DOHH2 (cell line): Measurements from ENCODE around the gene HTR3C.

Experiments used
- H3F3A ChIP-seq: fragments of 200-600 bp; sonication (generic), shearing (Covaris generic); 2 replicates; pipeline ENCODE4 v1.6.0; 2016; ENCODE audit warnings: antibody characterized with exemption, mild to moderate bottlenecking; ENCODE audit not compliant: control insufficient read depth, insufficient read depth
- H3K27ac ChIP-seq: fragments of 200-600 bp; sonication (generic); 2 replicates; pipeline ENCODE4 v1.5.1; 2014; ENCODE audit warnings: low read depth, mild to moderate bottlenecking, low read length, moderate library complexity
- H3K27me3 ChIP-seq: fragments of 200-600 bp; sonication (generic); 2 replicates; pipeline ENCODE4 v1.6.1; 2014; ENCODE audit warnings: mild to moderate bottlenecking, low read length, mixed read lengths; ENCODE audit not compliant: control insufficient read depth
- H3K36me3 ChIP-seq: fragments of 200-600 bp; sonication (generic); 2 replicates; pipeline ENCODE4 v1.6.1; 2014; ENCODE audit warnings: mild to moderate bottlenecking, low read length, moderate library complexity, mixed read lengths; ENCODE audit not compliant: control insufficient read depth
- H3K4me1 ChIP-seq: fragments of 200-600 bp; sonication (generic); 2 replicates; pipeline ENCODE4 v1.6.1; 2014; ENCODE audit warnings: mild to moderate bottlenecking, low read length, mixed read lengths; ENCODE audit not compliant: control insufficient read depth
- H3K4me2 ChIP-seq: fragments of 200-600 bp; sonication (generic); 2 replicates; pipeline ENCODE4 v1.6.0; 2014; ENCODE audit warnings: mild to moderate bottlenecking, low read length, moderate library complexity
- H3K4me3 ChIP-seq: fragments of 200-600 bp; sonication (generic); 2 replicates; pipeline ENCODE4 v1.5.1; 2014; ENCODE audit warnings: mild to moderate bottlenecking, low read length, mixed read lengths
- H3K79me2 ChIP-seq: fragments of 200-600 bp; sonication (generic); 2 replicates; pipeline ENCODE4 v1.6.1; 2014; ENCODE audit warnings: mild to moderate bottlenecking, low read length, mixed read lengths; ENCODE audit not compliant: control insufficient read depth
- H3K9me2 ChIP-seq: fragments of 200-600 bp; sonication (generic); replicated peaks from 2 replicates; pipeline ENCODE4 v1.6.1; 2014; ENCODE audit warnings: mild to moderate bottlenecking, low read length, mixed read lengths; ENCODE audit not compliant: control insufficient read depth
- H3K9me3 ChIP-seq: fragments of 200-600 bp; sonication (generic); 2 replicates; pipeline ENCODE4 v1.6.1; 2014; ENCODE audit warnings: antibody characterized with exemption, low read length, mixed read lengths; ENCODE audit not compliant: control insufficient read depth, insufficient read depth
- H4K20me1 ChIP-seq: fragments of 200-600 bp; sonication (generic); 2 replicates; pipeline ENCODE4 v1.6.0; 2014; ENCODE audit warnings: low read depth, mild to moderate bottlenecking, antibody characterized with exemption, low read length, moderate library complexity; ENCODE audit not compliant: control insufficient read depth, insufficient read depth
- CTCF ChIP-seq: fragments of 200-600 bp; sonication (generic); IDR thresholded peaks from one replicate; pipeline ENCODE4 v1.5.1; 2014; ENCODE audit warnings: antibody characterized with exemption, mild to moderate bottlenecking, low read depth, low read length; ENCODE audit not compliant: poor library complexity, severe bottlenecking
- EZH2phosphoT487 ChIP-seq: fragments of 200-600 bp; sonication (generic); IDR thresholded peaks from 2 replicates; pipeline ENCODE4 v1.6.1; 2017; ENCODE audit warnings: borderline replicate concordance, mild to moderate bottlenecking, antibody characterized with exemption, low read length, moderate library complexity, mixed read lengths

Gene HTR3C

GRCh38 chr3:184085389-184085852 lies 32.6 kb downstream of the HTR3C start:
- no peaks in the 10 kb centered on the region for H4K20me1 ChIP-seq
- H3K4me2 ChIP-seq: no peak overlapping the region
- no peaks in the 10 kb centered on the region for H3K79me2 ChIP-seq

GRCh38 chr3:184092199-184092598 lies 39.4 kb downstream of the HTR3C start:
- Histone ChIP-seq H3K27ac (no peak overlapping the region), H3K4me2 (no peak overlapping the region), H3K4me3 (no peak overlapping the region), H3K27me3 (peaks cover 3% of the 10 kb centered on the region; the same call in 1 of the 2 replicates), H3K36me3 (no peaks in the 10 kb centered on the region), H3F3A (no peaks in the 10 kb centered on the region), H4K20me1 (no peaks in the 10 kb centered on the region), H3K9me3 (peaks cover 13% of the 10 kb centered on the region), H3K79me2 (no peaks in the 10 kb centered on the region), H3K9me2 (no peaks in the 10 kb centered on the region), H3K4me1 (peaks cover 8% of the 10 kb centered on the region)
- TF ChIP-seq CTCF: no peak
- no peak for TF ChIP-seq EZH2phosphoT487

More at GRCh38 chr3:184085389-184085852, 32.6 kb downstream of the HTR3C start:
- H3F3A ChIP-seq: no peaks in the 10 kb centered on the region
- no peaks in the 10 kb centered on the region for H3K9me3 ChIP-seq
- TF ChIP-seq CTCF: no peak
- no peaks in the 10 kb centered on the region for H3K27me3 ChIP-seq
- H3K27ac ChIP-seq: no peak overlapping the region
- H3K4me3 ChIP-seq: no peak overlapping the region
- no peaks in the 10 kb centered on the region for H3K36me3 ChIP-seq
- H3K9me2 ChIP-seq: no peaks in the 10 kb centered on the region
- no peaks in the 10 kb centered on the region for H3K4me1 ChIP-seq

GRCh38 chr3:184096811-184097383 lies 44.0 kb downstream of the HTR3C start, which contains the start of gene HTR3E:
TSS of gene HTR3E (plus strand) at chr3:184097064. CDS start at chr3:184097530, 466 bp downstream.
- no peaks in the 10 kb centered on the region for H4K20me1 ChIP-seq
- no peak within 1 kb of the TSS for H3K27ac ChIP-seq
- no peak for TF ChIP-seq EZH2phosphoT487
- TF ChIP-seq CTCF: no peak
- H3K9me3 ChIP-seq: peaks cover 12% of the 10 kb centered on the region
- no peaks in the 10 kb centered on the region for H3F3A ChIP-seq
- no peaks in the 10 kb centered on the region for H3K79me2 ChIP-seq
- no peak within 1 kb of the TSS for H3K4me2 ChIP-seq
- H3K4me1 ChIP-seq: peaks cover 9% of the 10 kb centered on the region
- no peaks in the 10 kb centered on the region for H3K9me2 ChIP-seq
- peaks cover 5% of the 10 kb centered on the region; the same call in 1 of the 2 replicates for H3K27me3 ChIP-seq
- H3K4me3 ChIP-seq: no peak within 1 kb of the TSS
- H3K36me3 ChIP-seq: no peaks in the 10 kb centered on the region
